WTC11 (cell line): ENCODE measurements around the gene CSF1R.

ENCODE experiments used
- CBFB ChIP-seq: sonication (generic); formaldehyde crosslinking; IDR thresholded peaks from 2 replicates; pipeline ENCODE4 v1.8.1; 2022; ENCODE audit warnings: mild to moderate bottlenecking, low read depth, missing genetic modification reagents
- CREB1 ChIP-seq: sonication (generic); formaldehyde crosslinking; IDR thresholded peaks from 2 replicates; pipeline ENCODE4 v1.8.0; 2023; ENCODE audit warnings: mild to moderate bottlenecking, missing genetic modification reagents
- CREM ChIP-seq: sonication (generic); formaldehyde crosslinking; IDR thresholded peaks from 2 replicates; pipeline ENCODE4 v1.8.1; 2022; ENCODE audit warnings: mild to moderate bottlenecking, missing genetic modification reagents, moderate library complexity
- ELF4 ChIP-seq: sonication (generic); formaldehyde crosslinking; IDR thresholded peaks from 2 replicates; pipeline ENCODE4 v1.8.1; 2022; ENCODE audit warnings: low read depth, mild to moderate bottlenecking, moderate library complexity, missing genetic modification reagents
- JUN ChIP-seq: sonication (generic); formaldehyde crosslinking; IDR thresholded peaks from 2 replicates; pipeline ENCODE4 v1.8.0; 2023; ENCODE audit warnings: mild to moderate bottlenecking, missing genetic modification reagents
- NFYB ChIP-seq: sonication (generic); formaldehyde crosslinking; conservative IDR thresholded peaks from 2 replicates; pipeline ENCODE4 v1.8.0; 2022; ENCODE audit warnings: low read depth, missing genetic modification reagents
- SP1 ChIP-seq: sonication (generic); formaldehyde crosslinking; conservative IDR thresholded peaks from 2 replicates; pipeline ENCODE4 v1.8.1; 2022; ENCODE audit warnings: missing genetic modification reagents
- ZNF121 ChIP-seq: sonication (generic); formaldehyde crosslinking; IDR thresholded peaks from 2 replicates; pipeline ENCODE4 v1.8.0; 2023; ENCODE audit warnings: missing genetic modification reagents
- TF ChIP-seq, protein P1 (sequence below): fragments of 200-600 bp; IDR thresholded peaks from 2 replicates; pipeline ENCODE4 v1.8.0; 2022; ENCODE audit warnings: antibody characterized with exemption
- TF ChIP-seq, protein P2 (sequence below): sonication (generic); formaldehyde crosslinking; IDR thresholded peaks from 2 replicates; pipeline ENCODE4 v1.8.0; 2022; ENCODE audit warnings: mild to moderate bottlenecking, missing genetic modification reagents
- TF ChIP-seq, protein P3 (sequence below): sonication (generic); formaldehyde crosslinking; IDR thresholded peaks from 2 replicates; pipeline ENCODE4 v1.8.1; 2022; ENCODE audit warnings: mild to moderate bottlenecking, moderate library complexity, missing genetic modification reagents
- TF ChIP-seq, protein P4 (sequence below): sonication (generic); formaldehyde crosslinking; IDR thresholded peaks from 2 replicates; pipeline ENCODE4 v1.8.1; 2023; ENCODE audit warnings: mild to moderate bottlenecking, missing genetic modification reagents, moderate library complexity

DNA sequence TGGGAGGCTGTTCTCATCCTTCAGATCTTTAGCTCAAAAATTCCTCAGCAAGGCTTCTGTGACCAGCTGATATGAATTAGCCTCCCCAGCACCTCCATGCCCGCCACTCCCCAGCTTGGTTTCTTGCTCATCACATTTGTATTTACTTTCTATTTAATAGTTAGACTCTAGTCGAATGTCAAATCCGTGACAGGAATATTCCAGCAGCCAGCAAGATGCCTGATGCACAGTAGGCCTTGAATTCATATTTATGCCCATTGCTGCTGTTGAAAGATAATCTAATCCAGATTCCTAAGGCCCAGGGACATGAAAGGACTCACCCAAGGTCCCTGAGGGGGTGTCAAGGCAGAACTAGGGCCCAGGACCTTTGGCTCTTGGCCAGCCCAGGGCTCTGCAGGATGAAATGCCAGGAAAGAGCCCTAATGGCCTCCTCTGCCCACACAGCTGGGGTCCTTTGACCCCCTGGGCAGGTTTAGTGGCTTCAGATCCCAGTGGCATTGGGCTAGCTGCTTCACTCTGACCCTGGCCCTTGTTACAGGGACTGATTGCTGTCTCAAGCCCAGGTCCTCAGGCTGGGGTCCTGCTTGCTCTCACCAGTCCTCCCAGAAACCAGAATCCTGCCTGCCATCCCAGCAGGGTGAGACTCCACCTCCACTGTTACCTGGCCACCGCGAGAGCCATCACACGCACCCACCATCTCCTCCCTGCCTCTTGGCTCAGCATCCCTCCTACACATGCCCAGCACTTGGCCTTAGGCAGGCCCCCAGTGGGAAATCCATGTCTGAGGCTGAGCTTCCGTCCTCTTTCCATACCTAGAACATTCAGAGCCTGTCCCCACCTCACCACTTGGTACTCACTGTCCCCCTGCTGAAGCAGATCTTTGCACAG, 7.3 kb downstream of the CSF1R start:
- TF ChIP-seq, protein P1, sequence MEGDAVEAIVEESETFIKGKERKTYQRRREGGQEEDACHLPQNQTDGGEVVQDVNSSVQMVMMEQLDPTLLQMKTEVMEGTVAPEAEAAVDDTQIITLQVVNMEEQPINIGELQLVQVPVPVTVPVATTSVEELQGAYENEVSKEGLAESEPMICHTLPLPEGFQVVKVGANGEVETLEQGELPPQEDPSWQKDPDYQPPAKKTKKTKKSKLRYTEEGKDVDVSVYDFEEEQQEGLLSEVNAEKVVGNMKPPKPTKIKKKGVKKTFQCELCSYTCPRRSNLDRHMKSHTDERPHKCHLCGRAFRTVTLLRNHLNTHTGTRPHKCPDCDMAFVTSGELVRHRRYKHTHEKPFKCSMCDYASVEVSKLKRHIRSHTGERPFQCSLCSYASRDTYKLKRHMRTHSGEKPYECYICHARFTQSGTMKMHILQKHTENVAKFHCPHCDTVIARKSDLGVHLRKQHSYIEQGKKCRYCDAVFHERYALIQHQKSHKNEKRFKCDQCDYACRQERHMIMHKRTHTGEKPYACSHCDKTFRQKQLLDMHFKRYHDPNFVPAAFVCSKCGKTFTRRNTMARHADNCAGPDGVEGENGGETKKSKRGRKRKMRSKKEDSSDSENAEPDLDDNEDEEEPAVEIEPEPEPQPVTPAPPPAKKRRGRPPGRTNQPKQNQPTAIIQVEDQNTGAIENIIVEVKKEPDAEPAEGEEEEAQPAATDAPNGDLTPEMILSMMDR: no peak
- TF ChIP-seq CREB1 (no peak), ZNF121 (no peak), CREM (CRISPR knock-in tag) (no peak), CBFB (CRISPR knock-in tag) (no peak), ELF4 (CRISPR knock-in tag) (no peak), NFYB (CRISPR knock-in tag) (no peak), JUN (no peak), SP1 (CRISPR knock-in tag) (no peak)
- TF ChIP-seq, protein P2, sequence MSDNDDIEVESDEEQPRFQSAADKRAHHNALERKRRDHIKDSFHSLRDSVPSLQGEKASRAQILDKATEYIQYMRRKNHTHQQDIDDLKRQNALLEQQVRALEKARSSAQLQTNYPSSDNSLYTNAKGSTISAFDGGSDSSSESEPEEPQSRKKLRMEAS (CRISPR knock-in tag): no peak
- TF ChIP-seq, protein P3, sequence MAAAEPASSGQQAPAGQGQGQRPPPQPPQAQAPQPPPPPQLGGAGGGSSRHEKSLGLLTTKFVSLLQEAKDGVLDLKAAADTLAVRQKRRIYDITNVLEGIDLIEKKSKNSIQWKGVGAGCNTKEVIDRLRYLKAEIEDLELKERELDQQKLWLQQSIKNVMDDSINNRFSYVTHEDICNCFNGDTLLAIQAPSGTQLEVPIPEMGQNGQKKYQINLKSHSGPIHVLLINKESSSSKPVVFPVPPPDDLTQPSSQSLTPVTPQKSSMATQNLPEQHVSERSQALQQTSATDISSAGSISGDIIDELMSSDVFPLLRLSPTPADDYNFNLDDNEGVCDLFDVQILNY (CRISPR knock-in tag): no peak
- TF ChIP-seq, protein P4, sequence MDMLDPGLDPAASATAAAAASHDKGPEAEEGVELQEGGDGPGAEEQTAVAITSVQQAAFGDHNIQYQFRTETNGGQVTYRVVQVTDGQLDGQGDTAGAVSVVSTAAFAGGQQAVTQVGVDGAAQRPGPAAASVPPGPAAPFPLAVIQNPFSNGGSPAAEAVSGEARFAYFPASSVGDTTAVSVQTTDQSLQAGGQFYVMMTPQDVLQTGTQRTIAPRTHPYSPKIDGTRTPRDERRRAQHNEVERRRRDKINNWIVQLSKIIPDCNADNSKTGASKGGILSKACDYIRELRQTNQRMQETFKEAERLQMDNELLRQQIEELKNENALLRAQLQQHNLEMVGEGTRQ (CRISPR knock-in tag): no peak
